Measurements from ENCODE around the gene ELMO2.

- TF ChIP-seq CTCF (IDR thresholded peaks at IDR 0.05; ENCODE audit: insufficient read depth, low read length) (no peak), GABPA (IDR thresholded peaks at IDR 0.05; ENCODE audit: low read depth) (no peak)
These were observed 13.5 kb upstream of the ELMO2 start for GRCh38 chr20:46419882-46420281.
